HG03108 (cell line): Measurements from ENCODE around the gene NR3C1.

Experiments
- ATAC-seq: cut with Tn5 transposase; IDR thresholded peaks from one replicate; pipeline ENCODE4 v1.9.1; 2021; ENCODE audit warnings: moderate library complexity; ENCODE audit not compliant: unreplicated experiment

Gene NR3C1

DNA sequence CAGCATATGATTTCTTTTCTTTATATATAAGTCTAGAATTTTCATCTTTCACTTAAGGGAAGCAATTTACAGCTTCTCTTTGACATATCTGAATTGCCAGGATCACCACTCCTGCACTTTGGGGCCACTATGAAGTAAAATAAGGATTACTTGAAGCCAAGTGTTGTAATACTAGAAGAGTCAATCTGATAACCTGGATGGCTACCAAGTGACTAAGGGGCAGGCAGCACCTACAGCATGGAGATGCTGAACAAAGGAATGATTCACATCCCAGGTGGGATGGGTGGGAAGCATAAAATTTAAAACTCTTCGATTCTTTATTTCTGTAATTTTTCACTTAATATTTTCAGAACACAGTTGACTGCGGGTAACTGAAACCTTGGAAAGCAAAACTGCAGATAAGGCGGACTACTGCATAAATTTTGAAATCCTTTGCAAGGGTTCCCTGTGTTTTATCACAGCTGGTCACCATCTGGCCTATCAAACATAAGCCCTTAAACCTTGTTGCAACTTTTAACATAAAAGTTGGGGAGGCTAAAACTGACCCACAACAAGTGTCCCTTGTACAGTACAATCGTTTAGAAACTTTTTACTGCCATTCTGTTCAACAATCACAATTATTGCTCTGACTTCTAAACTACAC lies 31.2 kb downstream of the NR3C1 start:
- ATAC-seq = no peak

DNA sequence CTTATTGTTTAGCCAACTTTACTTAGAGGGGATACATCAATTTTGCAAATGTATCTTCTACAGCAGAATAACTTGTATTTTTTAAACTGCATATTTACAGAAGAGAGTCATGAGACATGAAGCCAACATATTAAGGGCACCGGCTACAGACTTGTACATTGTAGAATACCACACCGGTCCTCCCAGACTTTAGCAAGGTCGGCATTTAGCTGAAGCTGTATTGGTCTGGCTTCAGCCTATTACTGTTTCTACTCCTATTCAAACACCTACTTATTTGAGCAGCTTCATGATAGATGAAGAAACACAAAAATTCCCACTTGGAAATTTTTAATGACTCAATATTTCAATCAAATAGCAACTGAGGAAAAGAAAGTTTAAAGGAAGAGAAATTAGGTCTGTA lies 33.0 kb downstream of the NR3C1 start:
- no peak for ATAC-seq

DNA sequence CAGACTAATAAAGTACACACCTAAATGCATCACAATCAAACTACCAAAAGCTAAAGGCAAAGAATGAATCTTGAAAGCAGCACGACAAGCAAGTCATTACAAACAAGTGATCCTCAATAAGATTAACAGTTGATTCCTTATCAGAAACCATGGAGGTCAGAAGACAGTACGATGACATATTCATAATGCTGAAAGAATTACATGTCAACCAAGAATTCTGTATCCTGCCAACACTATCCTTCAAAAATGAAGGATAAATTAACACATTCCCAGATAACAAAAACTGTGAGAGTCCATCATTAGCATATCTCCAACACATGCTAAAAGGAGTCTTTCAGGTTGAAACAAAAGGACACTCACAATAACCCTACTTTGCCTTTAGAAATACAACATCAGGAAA lies 39.4 kb downstream of the NR3C1 start:
- no peak for ATAC-seq

DNA sequence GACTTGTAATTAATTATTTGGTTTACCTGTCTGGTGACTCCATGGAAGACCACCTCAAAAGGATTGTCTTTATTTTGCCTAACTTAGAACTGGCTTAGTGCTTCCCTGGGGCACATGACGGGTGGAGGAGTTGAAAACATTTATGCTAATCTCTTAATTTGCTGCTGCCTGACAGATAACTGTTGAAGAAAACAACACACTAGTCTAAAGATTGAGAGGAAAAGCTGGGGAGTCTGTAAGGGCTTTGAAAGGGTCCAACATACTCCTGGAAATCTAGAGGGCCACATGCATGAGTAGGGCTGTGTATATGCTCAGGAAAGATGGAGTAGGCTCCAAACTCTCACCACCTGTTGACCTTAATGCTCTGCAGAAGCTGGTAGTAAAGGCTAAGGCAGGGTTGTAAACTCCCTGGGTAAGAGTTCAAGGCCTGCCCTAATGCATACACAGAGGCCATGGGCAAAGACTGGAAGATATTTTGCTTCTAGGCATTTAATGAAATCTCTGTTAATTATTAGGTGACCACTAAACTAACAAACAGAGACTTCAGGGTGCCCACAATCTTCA lies 40.7 kb downstream of the NR3C1 start:
- ATAC-seq = no peak

DNA sequence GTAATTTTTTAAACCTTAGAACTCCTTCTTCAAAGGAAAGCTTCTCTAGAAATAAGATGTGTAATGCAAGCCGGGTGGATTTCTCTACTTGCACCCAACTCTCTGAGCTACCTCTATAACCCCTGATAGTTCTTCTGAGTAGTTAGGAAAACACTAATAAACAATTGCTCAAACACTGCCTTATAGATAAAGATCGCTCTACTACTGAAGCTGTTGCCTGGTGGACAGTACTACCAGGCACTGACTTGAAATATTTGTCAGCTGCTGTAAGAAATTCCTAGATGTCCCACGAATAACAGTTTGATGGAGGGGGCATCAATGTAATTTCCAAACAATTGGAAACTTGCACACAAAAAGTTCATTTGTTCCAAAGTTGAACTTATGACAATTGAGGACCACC lies 42.0 kb downstream of the NR3C1 start:
- no peak for ATAC-seq

DNA sequence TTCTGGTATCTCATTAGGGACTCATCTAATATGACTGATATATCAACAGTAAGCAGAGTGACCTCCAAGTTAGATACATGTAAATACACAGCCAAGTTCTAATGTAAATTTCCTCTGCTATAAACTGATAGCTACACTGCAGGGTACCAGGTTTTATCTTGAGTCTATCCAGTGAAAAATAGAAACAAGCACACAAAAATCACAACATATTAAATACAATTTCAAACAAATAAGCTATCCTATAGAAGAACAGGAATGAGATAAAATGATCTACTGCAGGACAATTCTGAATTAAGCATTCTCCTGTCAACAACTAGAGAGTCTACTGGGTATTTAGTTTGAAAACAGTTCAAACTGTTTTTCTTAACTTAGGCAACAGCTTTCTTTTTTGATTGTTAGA lies 42.7 kb downstream of the NR3C1 start:
- ATAC-seq = no peak

DNA sequence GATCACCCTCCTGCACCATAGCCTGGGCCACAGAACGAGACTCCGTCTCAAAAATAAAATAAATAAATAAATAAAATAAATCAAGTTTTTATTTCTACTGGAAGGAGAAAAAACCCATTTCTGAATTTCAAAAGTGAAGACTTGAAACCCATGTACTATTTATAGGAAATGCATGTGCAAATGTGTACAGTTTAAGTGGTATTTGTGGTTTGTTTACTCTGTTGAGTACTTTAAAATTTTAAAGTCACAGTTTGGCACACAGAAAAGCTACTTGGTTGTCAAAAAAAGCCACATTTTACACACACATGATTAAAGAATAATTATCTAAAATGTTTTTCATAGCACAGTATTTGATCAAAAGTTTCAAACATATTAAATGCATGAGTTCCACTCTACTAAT lies 43.6 kb downstream of the NR3C1 start:
- ATAC-seq = no peak

DNA sequence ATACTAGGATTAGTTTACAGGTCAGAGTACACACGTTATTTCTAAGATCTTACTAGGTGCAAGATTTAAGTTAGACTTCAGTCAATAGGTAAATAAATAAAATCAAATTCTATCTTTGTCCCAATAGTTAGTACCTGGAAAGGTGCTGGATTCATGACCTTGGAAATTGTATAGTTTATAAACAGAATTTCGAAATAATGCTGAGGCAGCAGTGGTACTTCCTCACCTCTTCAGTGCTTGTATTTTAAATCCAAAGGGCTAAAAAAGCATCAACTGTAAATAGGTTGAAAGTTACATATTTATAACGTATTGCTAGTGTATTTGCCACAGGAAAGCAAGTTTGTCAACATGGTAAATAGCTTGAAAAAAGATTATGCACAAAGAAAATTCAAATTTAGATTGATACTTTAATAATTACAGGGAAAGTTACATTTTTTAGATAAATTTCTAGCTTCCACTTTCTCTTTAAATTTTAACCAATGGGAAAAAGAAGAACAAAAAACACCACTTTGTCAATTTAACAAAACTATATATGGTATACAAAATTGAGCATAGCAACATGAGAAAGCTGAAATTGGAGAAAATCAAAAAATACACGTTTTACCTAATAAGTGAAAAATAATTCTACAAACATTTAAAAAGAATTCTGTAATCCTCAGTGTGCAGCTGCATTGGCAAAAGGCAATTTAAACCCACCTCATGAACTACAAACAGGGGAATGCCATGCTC lies 46.5 kb downstream of the NR3C1 start:
- ATAC-seq = no peak

DNA sequence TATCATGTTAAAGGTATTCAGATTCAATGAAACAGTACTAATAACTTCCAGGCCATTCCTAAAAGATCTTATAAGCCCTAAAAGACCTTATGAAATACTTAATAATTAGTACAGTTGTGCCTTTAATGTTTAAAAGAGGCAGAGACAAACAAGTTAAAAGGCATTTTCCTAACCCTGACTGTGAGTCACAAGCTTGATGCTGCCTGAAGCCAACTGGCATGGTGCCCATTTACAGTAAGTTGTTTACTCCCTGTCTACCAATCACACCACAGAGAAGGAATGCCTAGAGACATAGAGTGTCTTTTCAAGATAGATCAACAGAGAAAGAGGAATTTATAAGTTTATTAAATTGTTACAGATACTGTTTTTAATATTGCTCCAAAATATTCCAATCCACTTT lies 47.8 kb downstream of the NR3C1 start:
- ATAC-seq = peak; percentile 37

DNA sequence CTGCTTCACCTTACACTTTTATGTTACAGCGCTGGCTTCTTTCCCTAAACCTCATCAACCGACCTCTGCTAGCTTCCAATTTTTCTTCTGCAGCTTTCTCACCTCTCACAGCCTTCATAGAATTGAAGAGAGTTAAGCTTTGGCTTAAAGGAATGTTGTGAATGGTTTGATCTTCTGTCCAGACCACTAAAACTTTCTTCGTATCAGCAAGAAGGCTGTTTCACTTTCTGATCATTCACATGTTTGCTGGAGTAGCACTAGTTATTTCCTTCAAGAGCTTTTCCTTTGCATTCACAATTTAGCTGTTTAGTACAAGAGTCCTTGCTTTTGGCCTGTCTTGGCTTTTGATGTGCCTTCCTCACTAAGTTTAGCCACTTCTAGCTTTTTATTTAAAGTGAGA lies 49.5 kb downstream of the NR3C1 start:
- no peak for ATAC-seq

DNA sequence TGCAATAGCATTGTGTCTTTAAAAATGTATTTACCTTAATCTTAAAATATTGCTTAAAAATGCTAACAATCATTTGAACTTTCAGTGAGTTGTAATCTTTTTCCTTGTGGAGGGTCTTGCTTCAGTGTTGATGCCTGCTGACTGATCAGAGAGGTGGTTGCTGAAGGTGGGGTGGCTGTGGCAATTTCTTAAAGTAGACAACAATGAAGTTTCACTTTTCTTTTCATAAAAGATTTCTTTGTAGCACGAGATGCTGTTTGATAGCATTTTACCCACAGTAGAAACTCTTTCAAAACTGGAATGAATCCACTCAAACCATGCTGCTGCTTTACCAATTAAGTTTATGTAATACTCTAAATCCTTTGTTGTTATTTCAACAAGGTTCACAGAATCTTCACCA lies 50.8 kb downstream of the NR3C1 start:
- no peak for ATAC-seq

DNA sequence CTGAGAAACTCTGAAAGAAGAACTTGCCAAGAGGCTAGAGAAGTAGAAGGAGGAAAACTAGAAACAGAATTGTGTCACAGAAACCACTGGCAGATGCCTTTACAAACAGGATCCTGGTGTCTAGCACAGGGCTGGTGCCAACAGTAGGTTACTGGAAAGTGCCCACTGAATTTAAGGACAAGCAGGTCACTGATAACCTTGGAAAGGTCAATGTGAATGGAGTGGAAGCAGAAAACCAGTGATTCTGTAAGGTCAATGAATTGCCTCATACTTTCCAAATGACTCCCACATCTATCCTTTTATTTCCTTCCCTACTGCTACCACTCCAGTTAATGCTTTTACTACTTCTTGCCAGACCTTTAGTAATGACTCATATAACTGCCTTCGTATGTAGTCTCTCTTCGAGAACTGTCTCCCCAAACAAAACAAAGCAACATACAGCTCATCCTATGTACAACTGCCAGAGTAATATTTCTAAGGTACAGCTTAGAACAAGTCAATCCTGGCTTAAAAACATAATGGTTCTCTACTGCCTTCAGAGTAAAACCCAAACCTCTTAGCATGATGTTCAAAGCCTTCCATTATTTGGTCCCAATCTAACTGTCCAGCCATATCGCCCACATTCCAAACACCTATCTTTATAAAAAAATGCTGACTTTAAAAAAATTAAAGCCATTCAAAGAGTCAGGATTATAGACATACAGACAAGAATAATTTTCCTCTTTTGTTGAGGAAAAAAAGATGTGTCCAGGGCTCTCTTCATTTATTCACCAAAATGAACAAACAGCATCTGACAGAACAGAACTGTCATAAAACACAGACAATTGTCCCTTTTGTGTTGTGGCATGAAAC lies 52.5 kb downstream of the NR3C1 start:
- no peak for ATAC-seq

DNA sequence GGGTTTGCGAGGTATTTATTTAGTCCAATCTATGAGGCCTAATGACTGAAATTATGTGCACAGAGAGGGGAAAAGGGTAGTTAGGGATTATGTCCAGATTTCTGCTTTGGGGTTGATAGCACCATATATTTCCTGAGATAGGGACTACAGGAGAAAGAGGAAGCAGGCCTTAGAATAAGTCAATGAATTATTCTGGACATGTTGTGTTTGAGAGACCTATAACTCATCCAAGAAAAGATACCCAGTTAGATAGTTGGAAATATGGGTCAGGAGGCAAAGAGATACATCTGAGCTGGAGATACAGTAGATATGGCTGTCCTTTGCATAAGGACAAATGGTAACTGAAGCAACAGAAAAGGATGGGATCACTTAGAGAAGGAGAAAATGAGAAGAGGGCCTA lies 53.1 kb downstream of the NR3C1 start:
- ATAC-seq = no peak

DNA sequence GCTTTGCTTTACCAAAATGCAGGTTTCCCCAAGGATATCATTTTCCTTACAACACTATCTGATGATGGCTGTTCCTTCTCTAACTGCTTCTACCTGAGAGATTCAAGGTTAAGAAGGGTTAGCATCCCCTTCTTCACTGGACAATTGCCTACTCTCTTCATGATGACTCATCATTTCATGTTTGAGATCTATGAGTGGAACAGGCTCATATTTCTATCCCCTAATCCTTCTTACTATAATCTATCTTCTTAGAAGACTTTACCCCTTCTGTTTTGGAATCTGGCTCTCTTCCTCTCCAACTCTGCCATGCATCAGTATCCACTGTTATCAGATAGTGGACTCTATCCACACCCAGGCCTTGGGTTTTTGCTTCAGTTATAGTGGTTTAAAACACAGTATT lies 54.3 kb downstream of the NR3C1 start:
- no peak for ATAC-seq

DNA sequence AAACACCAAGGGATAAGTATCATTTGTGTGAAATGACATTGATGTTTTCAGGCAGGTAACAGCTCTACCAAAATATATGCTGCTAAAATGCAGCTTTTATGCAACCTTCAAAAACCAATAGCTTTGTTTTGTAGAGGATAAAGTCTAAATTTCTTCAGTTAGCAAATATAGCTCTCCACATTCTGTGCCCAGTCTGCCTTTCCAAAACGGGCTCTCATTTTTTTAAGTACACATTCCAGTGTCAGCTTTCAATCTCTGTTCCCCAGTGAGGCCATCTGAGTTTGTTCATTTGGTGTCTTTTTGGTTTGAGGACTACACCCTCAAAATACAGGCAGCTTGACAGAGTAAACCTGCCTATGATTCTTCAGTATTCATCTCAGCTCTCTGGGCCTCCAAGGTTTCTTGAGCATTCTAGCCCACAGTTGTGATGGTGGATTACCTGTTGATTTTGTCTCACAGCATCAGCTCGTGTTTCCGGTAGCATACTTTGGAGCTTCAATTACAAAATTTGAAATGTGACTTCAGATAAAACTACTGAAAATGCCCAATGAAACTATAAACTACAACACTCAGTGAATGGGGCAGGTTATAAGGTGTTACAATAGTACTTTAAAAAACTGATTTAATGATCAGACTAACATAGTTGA lies 55.7 kb downstream of the NR3C1 start:
- no peak for ATAC-seq

DNA sequence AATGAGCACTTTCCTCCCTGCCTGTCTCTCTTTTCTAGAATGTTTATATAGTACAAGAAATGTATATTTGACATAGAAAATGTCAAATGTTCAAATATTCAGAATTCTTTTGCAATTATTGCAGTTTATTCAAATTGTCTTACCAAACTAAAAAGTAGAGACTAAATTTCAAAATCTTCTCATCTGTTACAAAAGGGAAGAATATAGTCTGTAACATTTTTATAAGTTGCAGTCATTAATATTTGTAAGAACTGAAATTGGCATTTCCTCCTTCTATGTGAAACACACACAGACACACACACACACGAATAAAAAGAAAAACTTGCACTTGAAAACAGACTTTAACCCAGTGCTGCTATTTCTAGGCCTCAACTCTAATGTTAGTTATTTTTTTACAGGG lies 56.4 kb downstream of the NR3C1 start:
- no peak for ATAC-seq

DNA sequence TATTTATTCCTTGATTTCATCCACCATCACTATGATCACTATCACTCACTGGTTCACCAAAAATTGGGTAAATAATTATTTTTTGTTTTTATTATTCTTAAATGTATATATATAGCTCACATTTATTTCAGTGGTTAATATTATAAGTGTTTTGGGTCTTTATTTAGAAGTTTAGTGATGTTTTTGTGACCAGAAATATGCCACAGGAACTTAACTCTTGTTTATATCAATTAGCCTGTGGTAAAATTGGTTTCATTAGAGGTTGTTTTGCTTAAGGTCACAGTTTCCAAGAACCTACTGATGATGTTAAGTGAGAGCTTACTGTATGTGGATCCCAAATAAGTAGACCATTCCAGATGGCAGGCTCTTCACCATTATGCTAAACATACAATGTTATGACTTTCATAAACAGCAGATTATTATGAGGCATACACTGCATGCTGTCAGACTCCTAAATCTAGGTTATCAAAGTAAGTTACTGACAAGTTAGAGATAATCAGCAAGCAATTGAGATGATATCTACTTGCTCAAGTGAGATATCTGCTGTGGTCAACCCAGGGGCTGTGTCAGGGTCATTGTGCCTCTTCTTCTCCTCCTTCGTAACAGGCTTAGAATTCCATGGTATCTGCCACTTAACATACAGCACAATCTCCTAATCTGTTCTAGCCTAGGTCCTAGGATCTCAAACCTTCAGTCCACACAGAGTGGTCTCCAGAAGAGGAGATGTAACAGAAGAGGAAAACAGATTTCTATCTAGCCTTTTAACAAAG lies 57.6 kb downstream of the NR3C1 start:
- ATAC-seq = no peak

DNA sequence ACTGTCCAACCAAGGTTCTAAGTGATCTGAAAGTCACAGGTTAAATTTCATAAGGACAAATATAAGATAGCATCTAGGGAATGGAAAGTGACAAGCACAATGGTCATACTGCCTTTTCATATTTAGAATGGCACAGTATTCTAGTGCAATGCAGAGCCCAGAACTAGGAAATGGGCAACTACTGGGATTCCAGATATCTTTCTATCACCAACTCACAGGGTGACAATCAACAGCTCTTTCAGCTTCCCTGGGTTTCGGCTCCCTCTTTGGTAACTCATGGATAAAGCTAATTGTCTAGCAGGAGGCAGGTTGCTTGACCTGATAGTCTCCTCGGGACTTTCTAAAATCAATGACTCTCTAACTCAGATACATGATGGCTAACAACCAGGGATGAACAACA lies 60.4 kb downstream of the NR3C1 start:
- no peak for ATAC-seq

DNA sequence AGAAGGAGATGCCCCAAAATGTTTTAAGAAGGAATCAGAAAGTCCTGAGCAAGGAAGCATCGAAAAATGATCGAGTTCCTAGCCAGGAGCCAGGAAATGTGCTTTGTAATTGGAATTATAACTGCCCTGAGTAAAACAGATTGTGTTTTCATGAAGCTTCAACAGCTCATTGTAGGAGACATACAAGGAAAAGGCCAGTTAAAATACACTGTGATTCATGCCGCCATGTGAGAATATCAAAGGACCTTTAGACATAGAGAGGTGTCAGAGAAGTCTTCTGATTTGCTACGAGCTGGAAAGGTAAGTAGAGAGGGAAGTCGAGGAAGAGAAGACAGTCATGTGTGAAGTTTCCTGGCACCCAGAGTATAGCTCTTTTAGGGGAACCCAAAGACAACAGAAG lies 60.9 kb downstream of the NR3C1 start:
- ATAC-seq = no peak

DNA sequence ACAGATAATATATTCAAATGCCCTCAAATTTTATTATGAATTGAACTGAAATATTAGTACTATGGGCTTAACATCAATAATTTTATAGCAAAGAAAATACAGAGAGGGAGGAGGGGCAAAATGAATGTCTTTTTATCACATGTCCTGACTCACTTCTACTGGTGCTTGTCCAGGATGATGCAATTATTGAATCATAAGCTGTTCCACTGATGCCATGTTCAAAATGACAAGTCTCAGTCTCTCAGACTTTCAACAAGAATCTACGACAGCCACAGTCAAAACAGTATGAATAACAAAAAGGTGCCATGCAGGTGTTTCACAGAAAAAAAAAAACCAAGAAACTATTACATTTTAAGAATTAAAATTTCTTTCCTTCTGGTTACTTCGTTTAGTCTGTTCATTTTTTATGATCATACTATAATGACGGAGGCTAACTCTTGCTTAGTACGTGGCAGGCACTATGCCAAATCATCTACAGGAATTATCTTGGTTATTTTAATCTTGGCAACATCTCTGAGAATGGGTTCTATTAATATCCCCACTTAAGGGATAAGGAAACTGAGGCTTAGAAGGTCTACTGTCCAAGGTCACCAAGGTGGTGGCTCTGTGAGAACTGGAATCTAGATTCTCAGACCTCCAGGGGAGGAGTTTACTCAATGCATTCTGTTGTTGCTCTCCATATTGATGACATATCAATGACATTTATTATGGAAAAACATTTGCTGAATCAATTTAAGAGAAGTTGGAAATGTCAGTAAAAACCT lies 61.5 kb downstream of the NR3C1 start:
- ATAC-seq = no peak
